GM18873 (cell line): ENCODE measurements around the gene EBLN2.

Experiments
- ATAC-seq: cut with Tn5 transposase; IDR thresholded peaks from one replicate; pipeline ENCODE4 v1.9.1; 2021; ENCODE audit warnings: mild to moderate bottlenecking, moderate library complexity, moderate number of reproducible peaks; ENCODE audit not compliant: unreplicated experiment, low FRiP score

The EBLN2 gene

GRCh38 chr3:73061416-73061815, at the start of gene EBLN2:
Gene EBLN2 (plus strand): TSS chr3:73061659. CDS start chr3:73062082, 423 bp downstream.
- ATAC-seq: no peak

GRCh38 chr3:73018298-73018697, 43.2 kb upstream of the EBLN2 start:
- ATAC-seq: no peak

- no peak for ATAC-seq
These were observed 42.5 kb upstream of the EBLN2 start for GRCh38 chr3:73018790-73019441.

- no peak for ATAC-seq
These were observed 40.1 kb upstream of the EBLN2 start for GRCh38 chr3:73021301-73021835.

GRCh38 chr3:73024836-73025235, 36.6 kb upstream of the EBLN2 start:
- no peak for ATAC-seq

GRCh38 chr3:73026111-73026759, 35.2 kb upstream of the EBLN2 start:
- ATAC-seq: no peak

- no peak for ATAC-seq
These were observed 34.7 kb upstream of the EBLN2 start for GRCh38 chr3:73026760-73027113.

GRCh38 chr3:73028803-73029202, 32.7 kb upstream of the EBLN2 start:
- no peak for ATAC-seq

GRCh38 chr3:73029321-73029796, 32.1 kb upstream of the EBLN2 start:
- ATAC-seq: no peak

- ATAC-seq: no peak
These were observed 31.3 kb upstream of the EBLN2 start for GRCh38 chr3:73030073-73030597.

- no peak for ATAC-seq
These were observed 29.8 kb upstream of the EBLN2 start for GRCh38 chr3:73031573-73032103.

- no peak for ATAC-seq
These were observed 24.5 kb upstream of the EBLN2 start for GRCh38 chr3:73036694-73037591.

GRCh38 chr3:73041537-73041936, 19.9 kb upstream of the EBLN2 start:
- ATAC-seq: no peak

GRCh38 chr3:73043414-73043813, 18.0 kb upstream of the EBLN2 start:
- no peak for ATAC-seq

- no peak for ATAC-seq
These were observed 16.1 kb upstream of the EBLN2 start for GRCh38 chr3:73045391-73045790.

- no peak for ATAC-seq
These were observed 15.3 kb upstream of the EBLN2 start for GRCh38 chr3:73046195-73046594.

- ATAC-seq: no peak
These were observed 12.1 kb upstream of the EBLN2 start for GRCh38 chr3:73049319-73049718.

GRCh38 chr3:73052857-73053256, 8.6 kb upstream of the EBLN2 start:
- no peak for ATAC-seq

- no peak for ATAC-seq
These were observed 5.9 kb upstream of the EBLN2 start for GRCh38 chr3:73055583-73055982.

GRCh38 chr3:73056014-73056844, 5.2 kb upstream of the EBLN2 start:
- ATAC-seq: no peak
